CD1c-positive myeloid dendritic cell (primary cell): ENCODE data around the gene CCM2.

Experiments used
- DNase-seq: peaks from one replicate; pipeline ENCODE4 v3.0.0-alpha.2; 2016; ENCODE audit errors: extremely low spot score

CCM2 gene

GRCh38 chr7:45122975-45123860, 123.2 kb downstream of the CCM2 start:
- DNase-seq, result no peak

- no peak for DNase-seq
These were observed 124.1 kb downstream of the CCM2 start for GRCh38 chr7:45123913-45124710.

DNA sequence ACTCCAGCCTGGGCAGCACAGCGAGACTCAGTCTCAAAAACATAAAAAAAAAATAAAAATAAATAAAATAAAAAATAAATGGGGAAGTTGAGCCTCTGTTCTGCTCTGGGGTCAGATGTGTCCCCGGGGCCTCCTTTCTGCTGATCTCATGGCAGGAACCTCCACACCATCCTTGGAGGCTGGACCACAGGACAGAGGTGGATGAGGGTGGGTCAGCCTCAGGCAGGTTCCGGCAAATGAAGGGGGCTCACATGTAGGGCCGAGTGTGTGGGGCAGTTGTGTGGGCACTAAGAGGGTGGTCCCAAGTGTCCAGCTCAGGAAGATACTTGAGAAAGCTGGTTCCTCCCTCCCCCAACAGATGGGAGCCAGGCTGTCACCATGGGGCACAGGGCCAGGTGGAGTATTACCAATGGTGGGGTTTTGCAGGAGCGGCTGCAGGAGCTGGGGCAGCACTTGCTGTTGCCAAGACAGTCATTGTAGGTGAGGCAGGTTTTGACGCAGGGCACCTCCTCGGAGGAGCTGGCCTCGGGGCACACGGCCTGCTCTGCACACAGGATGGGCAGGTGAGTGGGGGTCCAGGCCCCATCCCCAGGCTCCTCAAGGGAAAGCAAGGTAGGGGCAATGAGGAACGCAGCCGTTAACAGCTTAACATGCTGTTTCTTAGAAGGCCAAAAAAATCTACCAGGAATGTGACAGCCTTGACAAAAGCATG, 125.3 kb downstream of the CCM2 start:
- no peak for DNase-seq
